ENCODE measurements around the gene PDLIM3.

PDLIM3 gene

DNA sequence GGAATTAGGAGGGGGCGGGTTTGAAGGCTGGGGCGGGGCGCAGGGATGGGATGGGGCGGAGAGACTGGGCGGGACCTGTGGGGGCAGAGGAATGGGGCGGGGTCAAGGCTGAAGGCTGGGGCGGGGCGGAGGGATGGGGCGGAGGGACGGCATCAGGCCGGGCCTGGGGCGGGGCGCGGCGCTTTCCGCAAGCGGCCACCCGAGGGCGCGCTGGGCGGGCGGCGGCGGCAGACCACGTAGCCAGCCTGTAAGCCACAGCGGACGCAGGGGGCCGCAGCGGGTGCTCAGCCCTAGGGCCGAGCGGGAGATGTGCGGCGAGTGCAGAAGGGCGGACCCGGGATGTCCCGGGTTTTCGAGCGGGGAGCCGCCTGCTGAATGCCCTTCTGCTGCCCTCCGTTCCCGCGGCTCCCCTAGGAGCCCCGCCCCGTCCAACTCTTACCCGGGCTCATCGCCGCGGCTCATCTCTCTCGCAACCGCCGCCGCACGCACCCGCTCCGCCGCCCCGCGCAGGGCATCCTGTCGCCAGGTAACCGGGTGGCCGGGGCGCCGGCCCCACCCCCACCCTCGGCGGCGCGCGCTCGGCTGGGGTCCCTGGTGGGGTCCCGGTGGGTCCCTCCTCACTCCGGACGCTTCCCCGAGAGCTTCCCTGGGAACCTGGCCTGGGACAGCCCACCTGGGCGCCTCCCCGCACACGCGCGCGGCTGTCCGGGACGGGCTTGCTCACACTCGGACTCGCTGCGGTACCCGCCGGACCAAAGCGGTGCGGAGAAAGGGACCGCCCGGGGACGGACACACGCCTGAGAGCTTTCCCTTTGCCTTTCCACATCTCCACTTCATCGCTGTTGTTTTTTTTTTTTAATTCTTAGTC lies 63.8 kb downstream of the PDLIM3 start, which contains the start of gene CCDC110:
CCDC110 (minus strand) TSS at position 499 of the 868 bp plus-strand sequence; CDS start at position 449, 50 bp downstream.
- peak within 1 kb of the TSS; percentile 1 for H3K4ac ChIP-seq (ENCODE audit: low read depth, low read length)
- H3K36me3 ChIP-seq (ENCODE audit: control insufficient read depth, insufficient read depth, low read length): no peaks in the 10 kb centered on the region
- no peak within 1 kb of the TSS for H2BK15ac ChIP-seq (replicated peaks; ENCODE audit: low read depth)
- no peaks in the 10 kb centered on the region for H3K79me1 ChIP-seq (ENCODE audit: low read length)
- peak within 1 kb of the TSS; percentile 86 for H3K4me2 ChIP-seq (ENCODE audit: low read length)
- H3K27me3 ChIP-seq (ENCODE audit: insufficient read depth, low read length, poor library complexity): no peaks in the 10 kb centered on the region
- H3K56ac ChIP-seq (ENCODE audit: low read length): peak within 1 kb of the TSS; percentile 80
- peak within 1 kb of the TSS; percentile 88 for H3K18ac ChIP-seq (ENCODE audit: low read length)
- WGBS (ENCODE audit: extremely low coverage, insufficient coverage, low lambda C conversion rate): no CpG with 5 or more reads among the region's 93 CpGs
- H3K79me2 ChIP-seq (ENCODE audit: control insufficient read depth, insufficient read depth, low read length): no peaks in the 10 kb centered on the region
- H4K5ac ChIP-seq (ENCODE audit: low read length): no peak within 1 kb of the TSS
- no peaks in the 10 kb centered on the region for H3K4me1 ChIP-seq (ENCODE audit: control insufficient read depth, low read depth, low read length)
- H4K8ac ChIP-seq (ENCODE audit: low read depth, low read length): no peak within 1 kb of the TSS
- peak; percentile 93 for DNase-seq
- H2BK120ac ChIP-seq (ENCODE audit: low read depth, low read length): no peak within 1 kb of the TSS
- no peak within 1 kb of the TSS for H2BK5ac ChIP-seq (ENCODE audit: low read length)
- peak within 1 kb of the TSS; percentile 61 for H3K9ac ChIP-seq (ENCODE audit: low read length)
- H3K27ac ChIP-seq (ENCODE audit: low read depth, low read length): no peak within 1 kb of the TSS
- peak within 1 kb of the TSS; percentile 84 for H3K4me3 ChIP-seq (ENCODE audit: low read length)
- no peak within 1 kb of the TSS for H2AK5ac ChIP-seq (ENCODE audit: low read length)
- no peak within 1 kb of the TSS for H3K23ac ChIP-seq (ENCODE audit: low read length)

DNA sequence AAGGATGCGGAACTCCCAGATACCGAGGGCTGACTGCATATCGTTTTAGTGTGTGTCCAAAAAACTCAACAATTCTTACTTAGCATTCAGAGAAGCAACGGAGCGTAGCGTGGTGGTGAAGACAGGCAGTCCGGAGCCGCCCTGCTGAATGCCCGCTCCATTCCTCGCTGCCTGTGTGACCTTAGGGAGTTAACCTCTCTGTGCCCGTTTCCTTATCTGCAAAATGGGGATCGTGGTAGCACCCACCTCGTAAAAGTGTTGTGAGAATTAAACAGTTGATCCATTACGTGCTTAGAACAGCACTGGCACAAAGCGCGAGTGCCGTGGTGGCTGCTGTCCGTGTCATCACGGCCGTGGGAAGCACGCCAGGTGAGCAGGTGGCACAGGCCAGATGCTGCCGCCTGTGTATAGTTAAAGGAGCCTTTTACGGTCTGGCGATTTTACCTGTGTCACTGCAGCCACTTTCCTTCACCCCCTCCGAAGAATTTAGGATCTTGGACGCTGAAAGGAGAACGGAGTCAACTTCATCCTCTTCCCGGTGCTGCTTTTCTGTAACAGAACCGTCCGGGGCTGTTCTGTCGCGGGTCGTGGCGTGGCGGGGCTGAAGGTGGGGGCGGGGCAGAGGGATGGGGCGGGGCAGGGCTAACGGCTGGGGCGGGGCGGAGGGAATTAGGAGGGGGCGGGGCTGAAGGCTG lies 64.7 kb downstream of the PDLIM3 start:
- no peaks in the 10 kb centered on the region for H3K36me3 ChIP-seq (ENCODE audit: control insufficient read depth, insufficient read depth, low read length)
- no peaks in the 10 kb centered on the region for H3K79me1 ChIP-seq (ENCODE audit: low read length)
- no peak overlapping the region for H2BK120ac ChIP-seq (ENCODE audit: low read depth, low read length)
- H3K23ac ChIP-seq (ENCODE audit: low read length): no peak overlapping the region
- H3K4me1 ChIP-seq (ENCODE audit: control insufficient read depth, low read depth, low read length): no peaks in the 10 kb centered on the region
- H2BK15ac ChIP-seq (replicated peaks; ENCODE audit: low read depth): no peak overlapping the region
- WGBS (ENCODE audit: extremely low coverage, insufficient coverage, low lambda C conversion rate): no CpG with 5 or more reads among the region's 41 CpGs
- peak; percentile 50 for DNase-seq
- peak overlapping the region; percentile 84 for H3K4me3 ChIP-seq (ENCODE audit: low read length)
- no peaks in the 10 kb centered on the region for H3K27me3 ChIP-seq (ENCODE audit: insufficient read depth, low read length, poor library complexity)
- no peaks in the 10 kb centered on the region for H3K79me2 ChIP-seq (ENCODE audit: control insufficient read depth, insufficient read depth, low read length)
- H3K56ac ChIP-seq (ENCODE audit: low read length): peak overlapping the region; percentile 80
- H4K5ac ChIP-seq (ENCODE audit: low read length): no peak overlapping the region
- peak overlapping the region; percentile 55 for H3K9ac ChIP-seq (ENCODE audit: low read length)
- H3K4me2 ChIP-seq (ENCODE audit: low read length): peak overlapping the region; percentile 76
- no peak overlapping the region for H3K27ac ChIP-seq (ENCODE audit: low read depth, low read length)
- no peak overlapping the region for H3K4ac ChIP-seq (ENCODE audit: low read depth, low read length)
- no peak overlapping the region for H2BK5ac ChIP-seq (ENCODE audit: low read length)
- H4K8ac ChIP-seq (ENCODE audit: low read depth, low read length): no peak overlapping the region
- H2AK5ac ChIP-seq (ENCODE audit: low read length): no peak overlapping the region
- no peak overlapping the region for H3K18ac ChIP-seq (ENCODE audit: low read length)

DNA sequence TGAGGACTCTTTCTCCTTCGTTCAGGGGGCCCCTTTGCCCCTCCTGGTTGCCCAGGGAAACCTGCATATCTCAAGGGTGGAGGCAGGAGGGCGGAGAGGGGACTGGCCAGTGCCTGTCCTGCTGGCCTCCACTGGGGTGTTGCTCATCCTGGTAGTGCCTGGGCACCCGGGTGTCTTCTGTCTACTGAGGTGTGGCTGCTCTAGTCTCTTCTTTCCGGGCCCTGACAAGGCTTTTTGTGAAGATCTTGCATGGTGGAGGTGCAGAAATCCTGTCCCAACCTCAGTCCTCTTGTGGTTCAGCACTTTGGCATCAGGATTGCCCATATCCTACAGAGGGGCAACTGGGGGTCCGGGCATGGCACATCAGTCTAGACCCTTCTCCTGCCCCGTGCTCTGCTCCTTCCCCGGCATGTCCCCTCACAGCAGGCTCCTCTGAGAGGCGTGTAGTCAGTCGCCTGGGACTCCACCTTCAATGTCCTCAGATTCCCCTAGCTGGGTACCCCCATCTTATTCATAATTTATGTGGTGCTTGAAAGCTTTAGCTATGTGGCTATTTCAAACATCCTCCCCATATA lies 65.6 kb downstream of the PDLIM3 start:
- H3K27me3 ChIP-seq (ENCODE audit: insufficient read depth, low read length, poor library complexity): no peaks in the 10 kb centered on the region
- no peak overlapping the region for H2BK15ac ChIP-seq (replicated peaks; ENCODE audit: low read depth)
- no peak overlapping the region for H3K4me3 ChIP-seq (ENCODE audit: low read length)
- no peak overlapping the region for H3K27ac ChIP-seq (ENCODE audit: low read depth, low read length)
- no peak overlapping the region for H3K18ac ChIP-seq (ENCODE audit: low read length)
- no peak overlapping the region for H2AK5ac ChIP-seq (ENCODE audit: low read length)
- no peak overlapping the region for H3K4me2 ChIP-seq (ENCODE audit: low read length)
- peaks cover 2% of the 10 kb centered on the region for H3K4me1 ChIP-seq (ENCODE audit: control insufficient read depth, low read depth, low read length)
- no peak overlapping the region for H4K5ac ChIP-seq (ENCODE audit: low read length)
- no peak overlapping the region for H3K23ac ChIP-seq (ENCODE audit: low read length)
- no peak overlapping the region for H4K8ac ChIP-seq (ENCODE audit: low read depth, low read length)
- no peak overlapping the region for H2BK5ac ChIP-seq (ENCODE audit: low read length)
- H3K79me1 ChIP-seq (ENCODE audit: low read length): no peaks in the 10 kb centered on the region
- WGBS (ENCODE audit: extremely low coverage, insufficient coverage, low lambda C conversion rate): no CpG with 5 or more reads among the region's 9 CpGs
- H3K9ac ChIP-seq (ENCODE audit: low read length): no peak overlapping the region
- H3K36me3 ChIP-seq (ENCODE audit: control insufficient read depth, insufficient read depth, low read length): no peaks in the 10 kb centered on the region
- DNase-seq: no peak
- no peak overlapping the region for H3K56ac ChIP-seq (ENCODE audit: low read length)
- no peak overlapping the region for H3K4ac ChIP-seq (ENCODE audit: low read depth, low read length)
- H3K79me2 ChIP-seq (ENCODE audit: control insufficient read depth, insufficient read depth, low read length): no peaks in the 10 kb centered on the region
- H2BK120ac ChIP-seq (ENCODE audit: low read depth, low read length): no peak overlapping the region

DNA sequence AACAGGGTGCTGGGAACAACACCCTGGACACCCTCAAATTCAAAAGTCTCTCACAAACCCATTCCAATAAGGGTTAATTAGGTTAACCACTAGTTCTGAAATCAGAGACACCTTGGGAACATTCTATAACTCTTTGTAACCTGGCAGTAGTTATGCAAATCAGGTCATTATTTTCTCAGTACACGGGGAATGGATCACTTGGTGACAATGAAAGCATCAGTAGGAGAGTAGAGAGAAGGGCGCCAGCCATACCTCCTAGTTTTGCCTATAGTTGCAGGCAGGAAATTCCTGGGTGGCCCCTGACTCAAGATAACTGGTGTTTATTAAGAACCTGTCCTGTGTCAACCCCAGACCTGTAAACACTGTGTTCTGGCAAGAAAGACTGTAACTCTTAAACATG lies 66.3 kb downstream of the PDLIM3 start:
- Histone ChIP-seq H3K9ac (ENCODE audit: low read length) (no peak overlapping the region), H3K36me3 (ENCODE audit: control insufficient read depth, insufficient read depth, low read length) (no peaks in the 10 kb centered on the region)
- WGBS (ENCODE audit: extremely low coverage, insufficient coverage, low lambda C conversion rate): no CpG with 5 or more reads among the region's 2 CpGs

DNA sequence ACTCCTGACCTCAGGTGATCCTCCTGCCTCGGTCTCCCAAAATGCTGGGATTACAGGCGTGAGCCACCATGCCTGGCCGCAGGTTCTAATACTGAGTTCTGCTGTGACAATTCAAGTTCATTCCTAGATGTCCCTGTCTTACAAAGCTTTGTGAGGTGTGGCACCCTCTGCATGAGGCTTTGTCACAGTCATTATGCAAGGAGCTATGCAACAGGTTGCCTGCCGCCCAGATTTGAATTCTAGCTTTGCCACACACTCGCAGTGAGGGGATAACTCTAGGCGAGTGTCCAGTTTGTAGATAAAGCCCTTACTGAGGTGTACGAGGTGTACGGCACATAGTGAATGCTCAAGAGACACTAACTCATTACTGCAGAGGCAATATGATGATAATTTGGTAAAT lies 67.3 kb downstream of the PDLIM3 start:
- WGBS (ENCODE audit: extremely low coverage, insufficient coverage, low lambda C conversion rate): no CpG with 5 or more reads among the region's 8 CpGs
- Histone ChIP-seq H3K79me1 (ENCODE audit: low read length) (no peaks in the 10 kb centered on the region), H2AK5ac (ENCODE audit: low read length) (no peak overlapping the region), H2BK15ac (replicated peaks; ENCODE audit: low read depth) (no peak overlapping the region), H3K56ac (ENCODE audit: low read length) (no peak overlapping the region), H3K18ac (ENCODE audit: low read length) (no peak overlapping the region), H3K23ac (ENCODE audit: low read length) (no peak overlapping the region), H3K4me3 (ENCODE audit: low read length) (no peak overlapping the region), H3K9ac (ENCODE audit: low read length) (no peak overlapping the region), H3K27me3 (ENCODE audit: insufficient read depth, low read length, poor library complexity) (no peaks in the 10 kb centered on the region), H3K27ac (ENCODE audit: low read depth, low read length) (no peak overlapping the region), H2BK5ac (ENCODE audit: low read length) (no peak overlapping the region), H4K5ac (ENCODE audit: low read length) (no peak overlapping the region), H3K4ac (ENCODE audit: low read depth, low read length) (no peak overlapping the region), H3K36me3 (ENCODE audit: control insufficient read depth, insufficient read depth, low read length) (no peaks in the 10 kb centered on the region), H3K4me2 (ENCODE audit: low read length) (no peak overlapping the region), H4K8ac (ENCODE audit: low read depth, low read length) (no peak overlapping the region), H3K4me1 (ENCODE audit: control insufficient read depth, low read depth, low read length) (peaks cover 4% of the 10 kb centered on the region), H3K79me2 (ENCODE audit: control insufficient read depth, insufficient read depth, low read length) (no peaks in the 10 kb centered on the region), H2BK120ac (ENCODE audit: low read depth, low read length) (no peak overlapping the region)
- DNase-seq: no peak

More for the DNA sequence above, 66.3 kb downstream of the PDLIM3 start:
- Histone ChIP-seq H2BK15ac (replicated peaks; ENCODE audit: low read depth) (no peak overlapping the region), H2BK5ac (ENCODE audit: low read length) (no peak overlapping the region), H3K4me2 (ENCODE audit: low read length) (no peak overlapping the region), H3K4me3 (ENCODE audit: low read length) (no peak overlapping the region), H3K27ac (ENCODE audit: low read depth, low read length) (no peak overlapping the region), H3K4ac (ENCODE audit: low read depth, low read length) (no peak overlapping the region), H3K27me3 (ENCODE audit: insufficient read depth, low read length, poor library complexity) (no peaks in the 10 kb centered on the region), H3K79me1 (ENCODE audit: low read length) (no peaks in the 10 kb centered on the region), H3K4me1 (ENCODE audit: control insufficient read depth, low read depth, low read length) (peaks cover 4% of the 10 kb centered on the region), H2AK5ac (ENCODE audit: low read length) (no peak overlapping the region), H2BK120ac (ENCODE audit: low read depth, low read length) (no peak overlapping the region), H4K8ac (ENCODE audit: low read depth, low read length) (no peak overlapping the region), H3K23ac (ENCODE audit: low read length) (no peak overlapping the region), H4K5ac (ENCODE audit: low read length) (no peak overlapping the region), H3K56ac (ENCODE audit: low read length) (no peak overlapping the region), H3K18ac (ENCODE audit: low read length) (no peak overlapping the region), H3K79me2 (ENCODE audit: control insufficient read depth, insufficient read depth, low read length) (no peaks in the 10 kb centered on the region)
- DNase-seq: no peak

Measured in mesendoderm (in vitro differentiated cells).